Measurements from ENCODE around the gene FOXL2NB.
"Not testable (repeated sequence)": the region's sequence is repeated elsewhere in the genome, so short reads cannot be mapped to it uniquely, and the experiment has no call there.

- TF ChIP-seq CTCF (conservative IDR thresholded peaks at IDR 0.05; ENCODE audit: low read depth, low read length); EZH2 (IDR thresholded peaks at IDR 0.05; ENCODE audit: borderline replicate concordance, low read depth, low read length, poor library complexity, severe bottlenecking): not testable (repeated sequence)
These were observed 24.6 kb upstream of the FOXL2NB start for GRCh38 chr3:138922400-138922799.

Measured in A673 (cell line).